HepG2 (cell line): ENCODE measurements around the gene USF1. TPM values are rescaled to one million over a fixed set of nuclear protein-coding genes. Genes with fewer than 3 reads are reported as not detected.

Source experiments
- ATAD3A ChIP-seq: sonication (generic); formaldehyde crosslinking; IDR thresholded peaks from 2 replicates; pipeline ENCODE4 v1.4.0; 2020; ENCODE audit warnings: missing genetic modification reagents
- HNRNPLL ChIP-seq: fragments of 200-400 bp; formaldehyde crosslinking; IDR thresholded peaks from 2 replicates; pipeline ENCODE4 v1.6.1; 2017; ENCODE audit warnings: mild to moderate bottlenecking, low read depth, low read length; ENCODE audit not compliant: poor library complexity, severe bottlenecking
- HOXA7 ChIP-seq: sonication (generic); formaldehyde crosslinking; IDR thresholded peaks from 2 replicates; pipeline ENCODE4 v1.8.1; 2022; ENCODE audit warnings: mild to moderate bottlenecking, missing genetic modification reagents, moderate library complexity
- KAT8 ChIP-seq: IDR thresholded peaks from 2 replicates; pipeline ENCODE4 v1.6.1; 2016; ENCODE audit warnings: missing genetic modification reagents, missing compliant biosample characterization
- KDM4B ChIP-seq: sonication (generic); formaldehyde crosslinking; IDR thresholded peaks from 2 replicates; pipeline ENCODE4 v1.4.0; 2020; ENCODE audit warnings: missing genetic modification reagents
- KLF11 ChIP-seq: IDR thresholded peaks from 2 replicates; pipeline ENCODE4 v1.6.1; 2016; ENCODE audit warnings: missing compliant biosample characterization
- MAZ ChIP-seq, 2 experiments: sonication (generic) in 1 of 2; formaldehyde crosslinking in 1 of 2; IDR thresholded peaks; 2 replicates each; pipeline versions ENCODE4 v1.5.0 to v1.6.1; 2012 to 2020; ENCODE audit warnings: low read depth in 2 of 2, mild to moderate bottlenecking in 2 of 2, borderline replicate concordance in 1 of 2, improper control_type of control experiment in 1 of 2, low read length in 1 of 2, missing genetic modification reagents in 1 of 2, moderate library complexity in 1 of 2
- NR2C2 ChIP-seq: sonication (generic); formaldehyde crosslinking; IDR thresholded peaks from 2 replicates; pipeline ENCODE4 v1.4.0; 2020; ENCODE audit warnings: missing genetic modification reagents, mild to moderate bottlenecking, moderate library complexity, borderline replicate concordance
- RORA ChIP-seq: sonication (generic); formaldehyde crosslinking; IDR thresholded peaks from 2 replicates; pipeline ENCODE4 v1.5.0; 2020; ENCODE audit warnings: mild to moderate bottlenecking, missing genetic modification reagents, moderate library complexity
- SALL2 ChIP-seq: sonication (generic); formaldehyde crosslinking; IDR thresholded peaks from 2 replicates; pipeline ENCODE4 v1.8.1; 2023; ENCODE audit warnings: mild to moderate bottlenecking, missing genetic modification reagents, inconsistent platforms
- SSRP1 ChIP-seq: IDR thresholded peaks from 2 replicates; pipeline ENCODE4 v1.6.1; 2016; ENCODE audit warnings: control low read depth
- ZC3H4 ChIP-seq: sonication (generic); formaldehyde crosslinking; IDR thresholded peaks from 2 replicates; pipeline ENCODE4 v1.4.0; 2020; ENCODE audit warnings: missing genetic modification reagents, borderline replicate concordance
- ZNF263 ChIP-seq: sonication (generic); formaldehyde crosslinking; IDR thresholded peaks from 2 replicates; pipeline ENCODE4 v1.4.0; 2020; ENCODE audit warnings: missing genetic modification reagents
- ZNF337 ChIP-seq: sonication (generic); formaldehyde crosslinking; IDR thresholded peaks from 2 replicates; pipeline ENCODE4 v1.5.1; 2020; ENCODE audit warnings: missing genetic modification reagents, low read depth, mild to moderate bottlenecking, borderline replicate concordance
- ZNF350 ChIP-seq: sonication (generic); formaldehyde crosslinking; IDR thresholded peaks from 2 replicates; pipeline ENCODE4 v1.4.0; 2020; ENCODE audit warnings: mild to moderate bottlenecking, low read depth, missing genetic modification reagents, borderline replicate concordance
- ZNF562 ChIP-seq: sonication (generic); formaldehyde crosslinking; IDR thresholded peaks from 2 replicates; pipeline ENCODE4 v1.8.0; 2022; ENCODE audit warnings: missing genetic modification reagents, borderline replicate concordance
- ZNF883 ChIP-seq: sonication (generic); formaldehyde crosslinking; IDR thresholded peaks from 2 replicates; pipeline ENCODE4 v1.5.1; 2020; ENCODE audit warnings: mild to moderate bottlenecking, missing genetic modification reagents; ENCODE audit errors: not compliant biosample characterization
- polyA plus RNA-seq, 8 experiments: library from polyadenylated mRNA; depleted of rRNA in 3 of 8; stranded (reverse) in 7 of 8; unstranded in 1 of 8; fragments of >200 nt; fragmentation: Illumina TruSeq in 4 of 8; extraction: Trizol in 4 of 8; gene quantifications; 2 replicates each; pipeline versions ENCODE4 v1.2.1 to v1.2.3, GENCODE V29; 2011 to 2016; ENCODE audit warnings: low read depth in 4 of 8, missing spikeins in 1 of 8, mixed read lengths in 1 of 8; ENCODE audit not compliant: insufficient read depth in 1 of 8
- total RNA-seq, 5 experiments: library from RNA; depleted of rRNA; stranded (reverse); fragments of >200 nt; fragmentation: Illumina TruSeq; extraction: Trizol; gene quantifications; 2 replicates each; pipeline ENCODE4 v1.2.3, GENCODE V29; 2016; ENCODE audit warnings: low read depth in 1 of 5
- TF ChIP-seq, protein P1 (sequence below): IDR thresholded peaks from 2 replicates; pipeline ENCODE4 v1.6.1; 2016; ENCODE audit warnings: control low read depth
- TF ChIP-seq, protein P2 (sequence below): IDR thresholded peaks from 2 replicates; pipeline ENCODE4 v1.6.1; 2016; ENCODE audit warnings: low read depth
- TF ChIP-seq, protein P3 (sequence below): sonication (generic); formaldehyde crosslinking; IDR thresholded peaks from 2 replicates; pipeline ENCODE4 v1.5.1; 2020; ENCODE audit warnings: missing genetic modification reagents, mild to moderate bottlenecking, borderline replicate concordance

USF1 gene
- total and polyA plus RNA-seq, 2 of the 13 experiments (the other 11 are each of a cell fraction or from before 2014, with no cell fraction given): 26.9 to 39.4 TPM

DNA sequence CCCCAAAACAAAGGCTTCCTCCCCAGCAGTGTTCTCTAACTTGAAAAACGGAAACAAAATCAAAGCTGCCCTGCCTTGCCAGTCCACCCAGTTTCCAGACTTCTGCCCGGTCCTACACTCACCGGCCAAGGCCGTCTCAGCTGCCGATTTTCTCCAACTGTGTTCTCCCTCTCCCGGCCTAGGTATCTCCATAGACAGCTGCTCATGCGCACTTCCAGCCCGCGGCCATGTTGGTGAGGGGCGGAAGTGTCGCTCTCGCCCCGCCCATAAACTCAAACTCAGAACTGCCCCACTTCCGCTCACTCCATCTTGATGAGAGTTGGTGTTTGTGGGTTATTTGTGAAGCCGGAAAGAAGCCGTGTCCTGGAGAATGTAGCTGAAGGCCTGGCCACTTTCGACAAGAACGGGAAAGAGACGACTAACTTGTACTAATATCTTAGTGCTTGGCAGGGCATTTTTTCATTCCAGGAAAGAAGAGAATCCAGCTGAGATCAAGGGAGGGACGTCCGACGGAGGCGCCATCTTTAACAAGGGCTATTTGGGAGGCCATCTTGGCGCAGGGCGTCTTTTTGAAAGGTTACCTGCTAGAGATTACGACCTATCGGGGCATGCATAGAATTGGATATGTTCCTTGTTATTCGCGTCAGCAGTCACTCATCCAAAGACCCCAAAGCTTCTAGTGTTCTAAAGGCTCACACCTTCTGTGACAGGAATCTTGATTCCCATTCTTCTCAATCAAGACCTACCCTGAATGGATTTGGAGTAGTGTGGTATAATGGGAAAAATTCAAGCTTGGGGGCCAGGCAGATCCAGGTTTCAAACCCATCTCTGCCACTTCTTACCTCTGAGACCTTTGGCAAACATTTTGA lies at the start of gene USF1 (continued):
- TF ChIP-seq ZNF350 (peak; percentile 85), ZNF883 (CRISPR knock-in tag) (no peak), ZNF562 (CRISPR knock-in tag) (no peak), KDM4B (peak; percentile 9; the same call in 1 of the 2 replicates), ZC3H4 (no peak), ZNF263 (CRISPR knock-in tag) (0 out of 2 replicates have a peak, but pooled peaks have one; percentile 16), HOXA7 (no peak), MAZ (IDR thresholded peaks at IDR 0.05; ENCODE audit: borderline replicate concordance, low read depth, low read length) (peak; percentile 59; the same call in 1 of the 2 replicates), MAZ (CRISPR knock-in tag; IDR thresholded peaks at IDR 0.05; ENCODE audit: low read depth) (peak; percentile 88), KAT8 (CRISPR knock-in tag) (peak; percentile 92), RORA (CRISPR knock-in tag) (0 out of 2 replicates have a peak, but pooled peaks have one; percentile 80), SSRP1 (CRISPR knock-in tag) (no peak), KLF11 (no peak), NR2C2 (peak; percentile 35; the same call in 1 of the 2 replicates), SALL2 (CRISPR knock-in tag) (no peak), ATAD3A (no peak), ZNF337 (CRISPR knock-in tag) (peak; percentile 77; the same call in 1 of the 2 replicates), HNRNPLL (no peak)
- TF ChIP-seq, protein P1, sequence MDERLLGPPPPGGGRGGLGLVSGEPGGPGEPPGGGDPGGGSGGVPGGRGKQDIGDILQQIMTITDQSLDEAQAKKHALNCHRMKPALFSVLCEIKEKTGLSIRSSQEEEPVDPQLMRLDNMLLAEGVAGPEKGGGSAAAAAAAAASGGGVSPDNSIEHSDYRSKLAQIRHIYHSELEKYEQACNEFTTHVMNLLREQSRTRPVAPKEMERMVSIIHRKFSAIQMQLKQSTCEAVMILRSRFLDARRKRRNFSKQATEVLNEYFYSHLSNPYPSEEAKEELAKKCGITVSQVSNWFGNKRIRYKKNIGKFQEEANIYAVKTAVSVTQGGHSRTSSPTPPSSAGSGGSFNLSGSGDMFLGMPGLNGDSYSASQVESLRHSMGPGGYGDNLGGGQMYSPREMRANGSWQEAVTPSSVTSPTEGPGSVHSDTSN: no peak
- TF ChIP-seq, protein P2, sequence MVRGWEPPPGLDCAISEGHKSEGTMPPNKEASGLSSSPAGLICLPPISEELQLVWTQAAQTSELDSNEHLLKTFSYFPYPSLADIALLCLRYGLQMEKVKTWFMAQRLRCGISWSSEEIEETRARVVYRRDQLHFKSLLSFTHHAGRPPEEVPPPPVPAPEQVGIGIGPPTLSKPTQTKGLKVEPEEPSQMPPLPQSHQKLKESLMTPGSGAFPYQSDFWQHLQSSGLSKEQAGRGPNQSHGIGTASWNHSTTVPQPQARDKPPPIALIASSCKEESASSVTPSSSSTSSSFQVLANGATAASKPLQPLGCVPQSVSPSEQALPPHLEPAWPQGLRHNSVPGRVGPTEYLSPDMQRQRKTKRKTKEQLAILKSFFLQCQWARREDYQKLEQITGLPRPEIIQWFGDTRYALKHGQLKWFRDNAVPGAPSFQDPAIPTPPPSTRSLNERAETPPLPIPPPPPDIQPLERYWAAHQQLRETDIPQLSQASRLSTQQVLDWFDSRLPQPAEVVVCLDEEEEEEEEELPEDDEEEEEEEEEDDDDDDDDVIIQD: peak; percentile 22; the same call in 1 of the 2 replicates
- TF ChIP-seq, protein P3, sequence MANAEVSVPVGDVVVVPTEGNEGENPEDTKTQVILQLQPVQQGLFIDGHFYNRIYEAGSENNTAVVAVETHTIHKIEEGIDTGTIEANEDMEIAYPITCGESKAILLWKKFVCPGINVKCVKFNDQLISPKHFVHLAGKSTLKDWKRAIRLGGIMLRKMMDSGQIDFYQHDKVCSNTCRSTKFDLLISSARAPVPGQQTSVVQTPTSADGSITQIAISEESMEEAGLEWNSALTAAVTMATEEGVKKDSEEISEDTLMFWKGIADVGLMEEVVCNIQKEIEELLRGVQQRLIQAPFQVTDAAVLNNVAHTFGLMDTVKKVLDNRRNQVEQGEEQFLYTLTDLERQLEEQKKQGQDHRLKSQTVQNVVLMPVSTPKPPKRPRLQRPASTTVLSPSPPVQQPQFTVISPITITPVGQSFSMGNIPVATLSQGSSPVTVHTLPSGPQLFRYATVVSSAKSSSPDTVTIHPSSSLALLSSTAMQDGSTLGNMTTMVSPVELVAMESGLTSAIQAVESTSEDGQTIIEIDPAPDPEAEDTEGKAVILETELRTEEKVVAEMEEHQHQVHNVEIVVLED (CRISPR knock-in tag): peak; percentile 61; the same call in 1 of the 2 replicates
